GM12864 (cell line): ENCODE measurements around the gene C15orf62.
A peak's percentile ranks its signal among the peaks of the same experiment; 100 is the strongest.

ENCODE experiments used
- DNase-seq: peaks from one replicate; pipeline ENCODE4 v3.0.0-alpha.2; 2011; ENCODE audit warnings: low read depth
- H3K4me3 ChIP-seq: 2 replicates; pipeline ENCODE4 v1.5.1; 2011; ENCODE audit warnings: mild to moderate bottlenecking, low read depth, low read length, control low read depth
- CTCF ChIP-seq: IDR thresholded peaks from 2 replicates; pipeline ENCODE4 v1.5.1; 2011; ENCODE audit warnings: low read depth, mild to moderate bottlenecking, moderate library complexity, low read length, control low read depth, inconsistent platforms; ENCODE audit errors: missing control alignments

The C15orf62 gene

GRCh38 chr15:40769274-40770146, at the start of gene C15orf62:
C15orf62 (plus strand) TSS chr15:40769980; CDS start chr15:40770496, 516 bp downstream.
- peak within 1 kb of the TSS; percentile 26 for H3K4me3 ChIP-seq
- no peak for DNase-seq
- no peak for TF ChIP-seq CTCF

- no peak for TF ChIP-seq CTCF
- DNase-seq = no peak
- H3K4me3 ChIP-seq = no peak overlapping the region
Observed at GRCh38 chr15:40721701-40722100, 48.1 kb upstream of the C15orf62 start.

GRCh38 chr15:40722354-40722753, 47.4 kb upstream of the C15orf62 start:
- no peak overlapping the region for H3K4me3 ChIP-seq
- no peak for DNase-seq
- TF ChIP-seq CTCF = no peak

GRCh38 chr15:40722934-40723333, 46.8 kb upstream of the C15orf62 start:
- H3K4me3 ChIP-seq = no peak overlapping the region
- TF ChIP-seq CTCF = no peak
- DNase-seq = no peak

GRCh38 chr15:40723919-40724318, 45.9 kb upstream of the C15orf62 start:
- no peak for DNase-seq
- H3K4me3 ChIP-seq = no peak overlapping the region
- no peak for TF ChIP-seq CTCF

GRCh38 chr15:40731034-40731433, 38.7 kb upstream of the C15orf62 start:
- no peak for TF ChIP-seq CTCF
- no peak overlapping the region for H3K4me3 ChIP-seq
- DNase-seq = no peak

- DNase-seq = no peak
- no peak for TF ChIP-seq CTCF
- no peak overlapping the region for H3K4me3 ChIP-seq
Observed at GRCh38 chr15:40736575-40736974, 33.2 kb upstream of the C15orf62 start.
